Measurements from ENCODE around the gene LAMA2.

DNA sequence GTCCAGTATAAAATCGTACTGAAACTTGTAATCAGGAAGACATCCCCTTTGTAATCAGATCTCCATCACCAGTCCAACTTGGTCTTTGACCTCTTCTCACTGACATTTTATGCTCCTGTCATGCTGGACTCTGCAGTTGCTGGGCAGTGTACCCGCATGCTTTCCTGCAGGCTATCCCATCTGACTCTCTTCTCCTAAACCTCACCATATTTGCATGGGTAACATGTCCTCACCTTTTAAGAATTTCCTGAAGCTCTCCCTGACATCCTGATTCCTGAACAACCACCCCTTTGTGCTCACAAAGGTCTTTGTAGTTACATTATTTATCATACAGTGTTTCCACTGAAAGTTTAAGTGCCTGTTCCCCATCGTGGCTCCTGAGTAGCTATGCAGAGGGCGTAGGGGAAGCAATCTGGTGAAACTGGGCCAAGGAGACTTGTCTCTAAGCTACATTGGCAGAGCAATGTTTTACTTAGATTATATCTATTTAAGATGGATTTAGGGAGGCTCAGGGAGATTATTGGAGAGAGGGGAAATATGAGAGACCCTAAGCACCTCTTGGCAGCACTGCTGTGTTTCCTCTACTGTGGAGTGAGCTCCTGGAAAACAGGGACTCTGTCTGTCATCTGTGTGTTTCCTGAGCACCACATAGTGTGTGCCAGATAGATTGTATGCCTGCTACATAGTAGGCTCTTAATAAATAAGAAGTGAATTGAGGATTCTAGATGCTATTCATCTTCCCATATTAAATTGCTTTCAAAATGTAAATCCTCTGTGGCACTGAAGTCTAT is 124.0 kb downstream of the LAMA2 start:
- TF ChIP-seq, protein P1, sequence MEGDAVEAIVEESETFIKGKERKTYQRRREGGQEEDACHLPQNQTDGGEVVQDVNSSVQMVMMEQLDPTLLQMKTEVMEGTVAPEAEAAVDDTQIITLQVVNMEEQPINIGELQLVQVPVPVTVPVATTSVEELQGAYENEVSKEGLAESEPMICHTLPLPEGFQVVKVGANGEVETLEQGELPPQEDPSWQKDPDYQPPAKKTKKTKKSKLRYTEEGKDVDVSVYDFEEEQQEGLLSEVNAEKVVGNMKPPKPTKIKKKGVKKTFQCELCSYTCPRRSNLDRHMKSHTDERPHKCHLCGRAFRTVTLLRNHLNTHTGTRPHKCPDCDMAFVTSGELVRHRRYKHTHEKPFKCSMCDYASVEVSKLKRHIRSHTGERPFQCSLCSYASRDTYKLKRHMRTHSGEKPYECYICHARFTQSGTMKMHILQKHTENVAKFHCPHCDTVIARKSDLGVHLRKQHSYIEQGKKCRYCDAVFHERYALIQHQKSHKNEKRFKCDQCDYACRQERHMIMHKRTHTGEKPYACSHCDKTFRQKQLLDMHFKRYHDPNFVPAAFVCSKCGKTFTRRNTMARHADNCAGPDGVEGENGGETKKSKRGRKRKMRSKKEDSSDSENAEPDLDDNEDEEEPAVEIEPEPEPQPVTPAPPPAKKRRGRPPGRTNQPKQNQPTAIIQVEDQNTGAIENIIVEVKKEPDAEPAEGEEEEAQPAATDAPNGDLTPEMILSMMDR (conservative IDR thresholded peaks at IDR 0.05 in 1 of 2, IDR thresholded peaks at IDR 0.05 in 1 of 2; ENCODE audit: low read depth in 1 of 2, low read length in 2 of 2), result no peak
- TF ChIP-seq EZH2 (IDR thresholded peaks at IDR 0.05; ENCODE audit: low read length, missing control alignments), result no peak

All from fibroblast of lung (primary cell).